Ascending aorta (tissue), 2 donors: Measurements from ENCODE around the gene CTNND2. TPM values are rescaled to one million over a fixed set of nuclear protein-coding genes. Genes with fewer than 3 reads are reported as not detected.

Experiments used
- DNase-seq, 2 donors: peaks; one replicate each; pipeline ENCODE4 v3.0.0-alpha.2; 2019; ENCODE audit warnings: low spot score in 2 of 2
- H3K27ac ChIP-seq, 2 donors: fragments of 200-600 bp; sonication (generic); one replicate each; pipeline ENCODE4 v1.5.1; 2016 to 2017; ENCODE audit warnings: mild to moderate bottlenecking in 1 of 2
- H3K27me3 ChIP-seq: fragments of 200-600 bp; sonication (generic); one replicate; pipeline ENCODE4 v1.5.1; 2017
- H3K36me3 ChIP-seq, 2 donors: fragments of 200-600 bp; sonication (generic); one replicate each; pipeline ENCODE4 v1.5.1; 2016
- H3K4me1 ChIP-seq, 2 donors: fragments of 200-600 bp; sonication (generic); one replicate each; pipeline ENCODE4 v1.5.1; 2016 to 2017; ENCODE audit warnings: mild to moderate bottlenecking in 1 of 2
- H3K4me3 ChIP-seq, 2 donors: fragments of 200-600 bp; sonication (generic); one replicate each; pipeline ENCODE4 v1.5.1; 2016 to 2017; ENCODE audit warnings: mild to moderate bottlenecking in 1 of 2
- H3K9me3 ChIP-seq, 2 donors: fragments of 200-600 bp; sonication (generic); one replicate each; pipeline ENCODE4 v1.5.1; 2016
- intact Hi-C: fragments of 100-400 bp; cut with DNase I; formaldehyde crosslinking; loops from one replicate; pipeline ENCODE4 v1.15.1; 2023
- total RNA-seq: library from RNA; depleted of rRNA; stranded (reverse); fragments of >200 nt; gene quantifications from one replicate; pipeline ENCODE4 v1.1.0, GENCODE V29; 2016
- TF ChIP-seq, protein P1 (sequence below), 3 experiments: fragments of 200-600 bp in 2 of 3; fragments of 450-650 bp in 1 of 3; sonication (generic) in 2 of 3; IDR thresholded peaks; one replicate each; pipeline ENCODE4 v1.5.1; 2016 to 2019; ENCODE audit warnings: antibody characterized with exemption in 3 of 3, mild to moderate bottlenecking in 1 of 3, moderate library complexity in 1 of 3

The CTNND2 gene
- total RNA-seq, 1 donor from 2014 or later = 0.11 TPM

DNA sequence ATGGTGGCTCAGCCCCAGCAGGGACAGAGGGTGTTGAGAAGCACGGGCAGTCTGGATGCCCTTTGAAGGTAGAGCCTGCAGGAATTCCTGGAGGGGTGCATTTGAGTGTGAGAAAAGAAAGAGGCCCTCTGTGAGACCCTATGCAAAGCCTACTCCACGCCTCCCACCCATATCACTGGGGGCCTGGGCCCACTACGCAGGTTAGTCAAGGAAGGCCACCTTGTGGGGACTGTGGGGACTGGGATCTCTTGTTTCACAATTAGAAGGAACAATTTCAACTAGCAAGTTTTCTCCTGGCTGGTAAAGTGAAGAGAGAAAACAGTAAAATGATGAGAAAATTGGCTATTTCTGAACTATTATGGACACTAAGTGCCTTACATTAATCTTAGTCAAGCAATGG is 657.0 kb downstream of the CTNND2 start:
- intact Hi-C loops = no loop called here

GRCh38 chr5:11240293-11241190 is 663.7 kb downstream of the CTNND2 start:
- H3K9me3 ChIP-seq = no peaks in the 10 kb centered on the region
- no peaks in the 10 kb centered on the region for H3K4me1 ChIP-seq
- DNase-seq = no peak
- TF ChIP-seq, protein P1, sequence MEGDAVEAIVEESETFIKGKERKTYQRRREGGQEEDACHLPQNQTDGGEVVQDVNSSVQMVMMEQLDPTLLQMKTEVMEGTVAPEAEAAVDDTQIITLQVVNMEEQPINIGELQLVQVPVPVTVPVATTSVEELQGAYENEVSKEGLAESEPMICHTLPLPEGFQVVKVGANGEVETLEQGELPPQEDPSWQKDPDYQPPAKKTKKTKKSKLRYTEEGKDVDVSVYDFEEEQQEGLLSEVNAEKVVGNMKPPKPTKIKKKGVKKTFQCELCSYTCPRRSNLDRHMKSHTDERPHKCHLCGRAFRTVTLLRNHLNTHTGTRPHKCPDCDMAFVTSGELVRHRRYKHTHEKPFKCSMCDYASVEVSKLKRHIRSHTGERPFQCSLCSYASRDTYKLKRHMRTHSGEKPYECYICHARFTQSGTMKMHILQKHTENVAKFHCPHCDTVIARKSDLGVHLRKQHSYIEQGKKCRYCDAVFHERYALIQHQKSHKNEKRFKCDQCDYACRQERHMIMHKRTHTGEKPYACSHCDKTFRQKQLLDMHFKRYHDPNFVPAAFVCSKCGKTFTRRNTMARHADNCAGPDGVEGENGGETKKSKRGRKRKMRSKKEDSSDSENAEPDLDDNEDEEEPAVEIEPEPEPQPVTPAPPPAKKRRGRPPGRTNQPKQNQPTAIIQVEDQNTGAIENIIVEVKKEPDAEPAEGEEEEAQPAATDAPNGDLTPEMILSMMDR (IDR thresholded peaks at IDR 0.05) = no peak
- no peaks in the 10 kb centered on the region for H3K27me3 ChIP-seq
- no peak overlapping the region for H3K4me3 ChIP-seq
- no peak overlapping the region for H3K27ac ChIP-seq
- H3K36me3 ChIP-seq = no peaks in the 10 kb centered on the region
- intact Hi-C loops = no loop called here

More for the DNA sequence above, 657.0 kb downstream of the CTNND2 start:
- TF ChIP-seq, protein P1 (IDR thresholded peaks at IDR 0.05) = no peak
- H3K36me3 ChIP-seq = no peaks in the 10 kb centered on the region
- no peaks in the 10 kb centered on the region for H3K4me1 ChIP-seq
- no peak overlapping the region for H3K27ac ChIP-seq
- H3K27me3 ChIP-seq = no peaks in the 10 kb centered on the region
- H3K9me3 ChIP-seq = no peaks in the 10 kb centered on the region
- no peak overlapping the region for H3K4me3 ChIP-seq
- no peak for DNase-seq

DNA sequence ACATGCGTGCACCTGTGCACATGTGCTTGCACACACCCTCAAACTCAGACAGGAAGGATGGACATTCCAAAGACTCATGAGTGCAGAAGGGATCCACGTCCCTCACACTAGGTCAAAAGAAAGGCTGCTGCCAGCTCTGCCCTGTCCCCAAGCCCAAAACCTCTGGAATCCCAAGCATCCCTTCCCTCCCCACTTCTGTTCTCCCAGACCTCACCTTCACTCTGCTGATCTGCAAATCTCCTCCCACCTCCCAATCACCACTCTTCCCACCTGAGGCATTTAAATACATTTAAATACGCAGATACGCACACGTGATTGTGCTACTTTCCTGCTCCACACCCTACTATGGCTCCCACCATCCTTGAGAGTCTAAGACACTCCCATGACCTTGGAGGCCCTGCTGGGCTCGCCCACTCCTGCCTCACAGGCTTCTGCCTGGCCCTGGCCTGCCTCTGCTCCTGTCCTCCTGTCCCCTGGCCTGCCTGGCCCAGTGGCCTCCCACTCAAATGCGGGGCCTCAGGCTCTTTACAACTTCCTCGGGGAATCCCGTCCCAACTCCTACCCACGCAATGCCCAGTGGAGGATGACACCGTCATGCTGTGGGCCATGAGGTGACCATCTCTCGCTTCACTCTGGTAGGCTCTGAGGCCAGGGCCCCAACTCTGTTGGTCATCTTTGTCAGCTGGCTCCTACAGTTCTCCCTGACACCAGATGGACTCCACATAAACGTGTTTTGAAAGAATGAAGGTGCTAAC is 664.8 kb downstream of the CTNND2 start:
- Histone ChIP-seq H3K36me3 (no peaks in the 10 kb centered on the region), H3K4me3 (no peak overlapping the region), H3K9me3 (no peaks in the 10 kb centered on the region), H3K27me3 (no peaks in the 10 kb centered on the region), H3K27ac (no peak overlapping the region), H3K4me1 (no peaks in the 10 kb centered on the region)
- intact Hi-C loops = no loop called here
- DNase-seq = no peak
- TF ChIP-seq, protein P1 (IDR thresholded peaks at IDR 0.05) = no peak

DNA sequence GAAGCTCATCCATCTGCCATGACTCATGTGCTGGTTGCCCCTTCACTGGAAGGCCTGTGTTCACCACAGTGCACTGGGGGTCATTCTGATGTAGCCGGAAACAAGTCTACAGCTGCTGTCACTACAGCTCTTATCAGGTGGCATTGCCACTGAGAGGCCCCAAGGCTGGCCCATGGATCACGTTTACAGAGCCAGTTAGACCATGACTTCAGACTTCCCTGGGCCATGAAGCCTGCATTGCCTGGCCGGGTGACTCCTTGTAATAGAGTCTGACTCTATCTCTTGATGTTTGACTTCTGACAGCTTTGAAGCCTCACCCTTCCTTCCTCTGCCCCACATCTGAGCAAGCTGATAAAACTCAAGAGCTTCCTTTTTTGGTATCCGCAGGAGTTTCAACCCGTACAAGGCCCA is 669.7 kb downstream of the CTNND2 start:
- intact Hi-C loops = no loop called here
- no peaks in the 10 kb centered on the region for H3K27me3 ChIP-seq
- TF ChIP-seq, protein P1 (IDR thresholded peaks at IDR 0.05) = no peak

GRCh38 chr5:11230890-11231289 is 673.4 kb downstream of the CTNND2 start:
- no peak for DNase-seq
- Histone ChIP-seq H3K4me1 (no peaks in the 10 kb centered on the region), H3K27ac (no peak overlapping the region), H3K9me3 (no peaks in the 10 kb centered on the region), H3K4me3 (no peak overlapping the region), H3K36me3 (no peaks in the 10 kb centered on the region), H3K27me3 (no peaks in the 10 kb centered on the region)
- TF ChIP-seq, protein P1 (IDR thresholded peaks at IDR 0.05) = no peak
- intact Hi-C loops = no loop called here

More for the DNA sequence above, 669.7 kb downstream of the CTNND2 start:
- H3K4me3 ChIP-seq = no peak overlapping the region
- no peaks in the 10 kb centered on the region for H3K36me3 ChIP-seq
- H3K27ac ChIP-seq = no peak overlapping the region
- H3K9me3 ChIP-seq = no peaks in the 10 kb centered on the region
- DNase-seq = no peak
- H3K4me1 ChIP-seq = no peaks in the 10 kb centered on the region
